Epithelial cell of proximal tubule (primary cell): Measurements from ENCODE around the gene SPATA33. TPM values are rescaled to one million over a fixed set of nuclear protein-coding genes. Genes with fewer than 3 reads are reported as not detected.
A peak's percentile ranks its signal among the peaks of the same experiment; 100 is the strongest.

Experiments used
- DNase-seq: peaks from one replicate; pipeline ENCODE4 v3.0.0-alpha.2; 2011; ENCODE audit warnings: low read depth
- H3K4me3 ChIP-seq: 2 replicates; pipeline ENCODE4 v1.5.1; 2011; ENCODE audit warnings: low read depth, mild to moderate bottlenecking, low read length
- total RNA-seq: library from RNA; depleted of rRNA; stranded (reverse); fragments of >200 nt; gene quantifications from 2 replicates; pipeline ENCODE4 v1.2.3, GENCODE V29; 2015
- TF ChIP-seq, protein P1 (sequence below): conservative IDR thresholded peaks from 2 replicates; pipeline ENCODE4 v1.5.1; 2012; ENCODE audit warnings: low read depth, mild to moderate bottlenecking, low read length

The SPATA33 gene
- 8.1 and 8.2 TPM in 2 replicates for total RNA-seq

DNA sequence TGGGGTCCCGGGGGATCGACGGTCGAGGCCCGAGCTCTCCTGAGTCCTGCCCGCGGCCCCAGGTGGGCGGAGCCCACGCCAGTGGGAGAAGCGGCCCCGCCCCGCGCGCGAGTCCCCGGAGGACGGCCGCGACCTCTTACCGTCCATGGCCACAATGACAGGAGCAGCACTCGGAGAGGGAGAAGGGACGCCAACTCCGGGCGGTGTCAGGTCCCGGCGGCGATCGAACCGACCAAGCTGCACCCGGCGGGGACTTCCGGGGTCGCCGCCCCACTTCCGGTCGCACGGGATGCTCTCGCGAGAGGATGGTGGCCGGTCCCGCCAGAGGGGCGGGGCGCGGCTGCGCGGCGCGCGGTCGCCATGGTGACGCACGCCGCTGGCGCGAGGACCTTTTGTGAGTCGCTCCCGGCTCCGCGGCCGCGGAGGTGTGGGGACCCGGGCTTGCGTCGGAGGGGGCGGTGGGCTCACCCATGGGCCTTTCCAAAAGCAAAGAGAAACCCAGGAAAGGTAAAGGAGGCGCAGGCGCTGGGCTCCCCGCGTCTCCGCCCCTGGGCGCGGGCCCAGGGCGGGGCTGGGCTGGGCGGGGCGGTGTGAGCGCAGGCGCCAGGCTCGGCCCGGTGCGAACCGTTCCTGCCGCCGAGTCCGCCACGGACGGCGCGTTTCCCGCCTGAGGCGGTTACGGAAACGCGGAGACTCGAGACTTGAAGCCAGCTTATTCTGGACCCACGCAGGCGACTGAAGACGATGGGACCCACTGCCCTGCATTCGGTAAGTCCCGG, at the start of gene SPATA33, which contains the start of gene CHMP1A:
Gene SPATA33, plus strand, starts transcription at position 395 of the 779 bp plus-strand sequence. Its CDS starts 76 bp downstream, at position 471.
Gene CHMP1A, minus strand, starts transcription at position 267 of the 779 bp plus-strand sequence. Its CDS starts 120 bp downstream, at position 147.
- DNase-seq = no peak
- TF ChIP-seq, protein P1, sequence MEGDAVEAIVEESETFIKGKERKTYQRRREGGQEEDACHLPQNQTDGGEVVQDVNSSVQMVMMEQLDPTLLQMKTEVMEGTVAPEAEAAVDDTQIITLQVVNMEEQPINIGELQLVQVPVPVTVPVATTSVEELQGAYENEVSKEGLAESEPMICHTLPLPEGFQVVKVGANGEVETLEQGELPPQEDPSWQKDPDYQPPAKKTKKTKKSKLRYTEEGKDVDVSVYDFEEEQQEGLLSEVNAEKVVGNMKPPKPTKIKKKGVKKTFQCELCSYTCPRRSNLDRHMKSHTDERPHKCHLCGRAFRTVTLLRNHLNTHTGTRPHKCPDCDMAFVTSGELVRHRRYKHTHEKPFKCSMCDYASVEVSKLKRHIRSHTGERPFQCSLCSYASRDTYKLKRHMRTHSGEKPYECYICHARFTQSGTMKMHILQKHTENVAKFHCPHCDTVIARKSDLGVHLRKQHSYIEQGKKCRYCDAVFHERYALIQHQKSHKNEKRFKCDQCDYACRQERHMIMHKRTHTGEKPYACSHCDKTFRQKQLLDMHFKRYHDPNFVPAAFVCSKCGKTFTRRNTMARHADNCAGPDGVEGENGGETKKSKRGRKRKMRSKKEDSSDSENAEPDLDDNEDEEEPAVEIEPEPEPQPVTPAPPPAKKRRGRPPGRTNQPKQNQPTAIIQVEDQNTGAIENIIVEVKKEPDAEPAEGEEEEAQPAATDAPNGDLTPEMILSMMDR = no peak
- peak within 1 kb of the TSS; percentile 88 for H3K4me3 ChIP-seq

- DNase-seq = no peak
- TF ChIP-seq, protein P1 = peak; percentile 16
- H3K4me3 ChIP-seq = no peak overlapping the region
Measured at GRCh38 chr16:89607937-89608740, 49.5 kb upstream of the SPATA33 start.

DNA sequence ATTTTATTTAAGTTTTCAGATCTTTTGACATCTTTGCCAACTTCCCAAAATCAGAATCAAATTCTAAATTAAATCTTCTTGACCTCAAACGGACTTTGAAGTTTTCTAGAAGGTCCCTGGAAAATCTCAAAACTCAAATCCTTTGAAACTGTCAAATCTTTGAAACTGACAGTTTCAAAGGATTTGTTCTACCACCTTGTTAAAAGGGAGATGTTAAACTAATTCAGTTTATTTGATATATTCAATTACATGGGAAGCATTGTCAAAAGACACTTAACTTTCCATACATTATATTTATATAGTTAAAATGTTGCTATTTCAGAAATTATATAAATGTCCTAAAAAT, 47.6 kb upstream of the SPATA33 start:
- no peak overlapping the region for H3K4me3 ChIP-seq
- TF ChIP-seq, protein P1 = no peak
- DNase-seq = no peak

DNA sequence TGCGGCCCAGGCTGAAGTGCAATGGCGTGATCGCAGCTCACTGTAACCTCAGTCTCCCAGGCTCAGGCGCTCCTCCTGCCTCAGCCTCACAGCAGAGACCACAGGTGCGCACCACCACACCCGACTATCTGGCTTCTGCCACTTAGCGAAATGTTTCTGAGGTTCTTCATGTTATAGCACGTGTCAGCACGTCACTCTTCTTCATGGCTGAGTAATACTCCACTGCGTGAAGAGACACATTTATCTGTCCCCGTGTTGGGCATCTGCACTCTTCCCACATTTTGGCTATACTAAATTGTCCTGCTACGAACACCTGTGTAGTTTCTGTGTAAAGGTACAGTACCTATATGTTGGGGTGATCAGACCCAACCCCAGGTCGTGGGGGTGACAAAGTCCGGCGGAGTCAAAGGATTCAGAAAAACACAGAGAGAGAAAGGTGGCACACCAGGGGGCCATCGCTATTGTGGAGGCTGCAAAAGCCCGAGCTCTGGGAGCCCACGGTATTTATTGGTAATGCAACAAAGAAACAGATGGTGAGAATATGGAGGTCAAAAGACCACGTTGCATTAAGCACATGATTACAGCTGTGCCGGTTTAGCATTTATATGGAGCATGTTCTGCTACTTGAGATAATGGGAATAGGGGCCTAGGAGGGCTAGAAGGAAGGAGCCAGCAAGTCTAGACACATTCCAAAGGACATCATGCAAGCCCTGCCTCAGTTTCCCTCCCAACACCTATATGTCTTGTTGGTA, 45.0 kb upstream of the SPATA33 start:
- TF ChIP-seq, protein P1 = no peak
- DNase-seq = no peak
- H3K4me3 ChIP-seq = no peak overlapping the region

DNA sequence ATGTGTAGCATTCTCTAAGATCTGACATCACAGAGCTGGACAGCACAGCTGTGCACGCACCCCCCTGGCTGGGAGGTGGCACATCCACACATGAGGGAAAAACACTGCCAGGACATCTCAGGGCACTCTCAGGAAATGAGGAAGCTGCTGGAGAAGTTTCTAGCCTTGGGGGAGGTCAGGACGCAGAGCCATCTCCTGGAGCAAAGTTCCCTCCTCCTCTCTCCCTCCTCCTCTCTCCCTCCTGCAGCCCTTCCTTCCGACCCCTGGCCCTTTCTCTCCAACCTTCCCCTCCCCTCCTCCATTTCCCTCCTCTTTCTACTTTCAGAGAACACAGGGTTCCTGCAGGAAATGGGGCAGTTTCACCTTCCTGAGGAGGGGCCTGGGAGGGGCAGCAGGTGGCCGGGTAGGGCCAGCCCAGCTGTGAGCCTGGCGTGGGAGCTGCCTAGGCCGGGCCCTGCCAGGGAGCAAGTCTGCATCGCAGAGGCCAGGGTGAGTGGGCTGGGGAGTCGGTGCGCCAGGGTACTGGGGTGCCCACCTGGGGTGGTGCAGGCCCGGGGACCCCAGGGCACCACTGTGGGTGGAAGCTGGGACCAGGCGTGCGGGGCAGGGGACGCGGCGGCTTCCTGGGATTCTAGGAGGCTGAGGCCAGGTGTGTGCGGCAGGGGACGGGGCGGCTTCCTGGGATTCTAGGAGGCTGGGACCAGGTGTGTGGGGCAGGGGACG, 44.2 kb upstream of the SPATA33 start, which contains the start of gene DPEP1:
Gene DPEP1, plus strand, starts transcription at position 412 of the 723 bp plus-strand sequence. CDS start 16,769 bp downstream, outside the sequence.
- TF ChIP-seq, protein P1 = no peak
- H3K4me3 ChIP-seq = peak within 1 kb of the TSS; percentile 60
- DNase-seq = no peak

GRCh38 chr16:89613954-89614459, 43.6 kb upstream of the SPATA33 start:
- H3K4me3 ChIP-seq = peak overlapping the region; percentile 60
- no peak for DNase-seq
- TF ChIP-seq, protein P1 = no peak
